Measurements from ENCODE around the gene CACNA1A.
"Not testable (repeated sequence)": the region's sequence is repeated elsewhere in the genome, so short reads cannot be mapped to it uniquely, and the experiment has no call there.

CACNA1A gene

GRCh38 chr19:13275016-13275722 is 231.1 kb downstream of the CACNA1A start:
- H3K4me3 ChIP-seq (ENCODE audit: insufficient read depth, low read depth, low read length, poor library complexity, severe bottlenecking): no peak overlapping the region
- DNase-seq: no peak
- no peak overlapping the region for H3K27ac ChIP-seq (ENCODE audit: insufficient read depth, low read length, poor library complexity, severe bottlenecking)

GRCh38 chr19:13270514-13271105 is 235.7 kb downstream of the CACNA1A start:
- H3K9me3 ChIP-seq (ENCODE audit: control insufficient read depth, low read length): no peaks in the 10 kb centered on the region
- no peak overlapping the region for H3K27ac ChIP-seq (ENCODE audit: insufficient read depth, low read length, poor library complexity, severe bottlenecking)
- H3K4me1 ChIP-seq (ENCODE audit: control insufficient read depth, insufficient read depth, low read length, poor library complexity, severe bottlenecking): no peaks in the 10 kb centered on the region
- no peak overlapping the region for H3K4me3 ChIP-seq (ENCODE audit: insufficient read depth, low read depth, low read length, poor library complexity, severe bottlenecking)
- H3K27me3 ChIP-seq (replicated peaks; ENCODE audit: control insufficient read depth, insufficient read depth, low read length, poor library complexity, severe bottlenecking): no peaks in the 10 kb centered on the region
- H3K36me3 ChIP-seq (ENCODE audit: control insufficient read depth, insufficient read depth, low read length): no peaks in the 10 kb centered on the region
- no peak for DNase-seq

More at GRCh38 chr19:13275016-13275722, 231.1 kb downstream of the CACNA1A start:
- Histone ChIP-seq H3K36me3 (ENCODE audit: control insufficient read depth, insufficient read depth, low read length) (no peaks in the 10 kb centered on the region), H3K4me1 (ENCODE audit: control insufficient read depth, insufficient read depth, low read length, poor library complexity, severe bottlenecking) (peaks cover 4% of the 10 kb centered on the region), H3K9me3 (ENCODE audit: control insufficient read depth, low read length) (no peaks in the 10 kb centered on the region), H3K27me3 (replicated peaks; ENCODE audit: control insufficient read depth, insufficient read depth, low read length, poor library complexity, severe bottlenecking) (no peaks in the 10 kb centered on the region)

GRCh38 chr19:13269348-13269747 is 236.9 kb downstream of the CACNA1A start:
- H3K4me3 ChIP-seq (ENCODE audit: insufficient read depth, low read depth, low read length, poor library complexity, severe bottlenecking): no peak overlapping the region
- H3K4me1 ChIP-seq (ENCODE audit: control insufficient read depth, insufficient read depth, low read length, poor library complexity, severe bottlenecking): no peaks in the 10 kb centered on the region
- DNase-seq: no peak
- H3K27ac ChIP-seq (ENCODE audit: insufficient read depth, low read length, poor library complexity, severe bottlenecking): no peak overlapping the region
- H3K9me3 ChIP-seq (ENCODE audit: control insufficient read depth, low read length): no peaks in the 10 kb centered on the region
- no peaks in the 10 kb centered on the region for H3K27me3 ChIP-seq (replicated peaks; ENCODE audit: control insufficient read depth, insufficient read depth, low read length, poor library complexity, severe bottlenecking)
- H3K36me3 ChIP-seq (ENCODE audit: control insufficient read depth, insufficient read depth, low read length): no peaks in the 10 kb centered on the region

- Histone ChIP-seq H3K27ac (ENCODE audit: insufficient read depth, low read length, poor library complexity, severe bottlenecking) (no peak overlapping the region), H3K27me3 (replicated peaks; ENCODE audit: control insufficient read depth, insufficient read depth, low read length, poor library complexity, severe bottlenecking) (no peaks in the 10 kb centered on the region), H3K4me3 (ENCODE audit: insufficient read depth, low read depth, low read length, poor library complexity, severe bottlenecking) (no peak overlapping the region), H3K9me3 (ENCODE audit: control insufficient read depth, low read length) (no peaks in the 10 kb centered on the region), H3K4me1 (ENCODE audit: control insufficient read depth, insufficient read depth, low read length, poor library complexity, severe bottlenecking) (no peaks in the 10 kb centered on the region), H3K36me3 (ENCODE audit: control insufficient read depth, insufficient read depth, low read length) (no peaks in the 10 kb centered on the region)
- no peak for DNase-seq
Measured at GRCh38 chr19:13267889-13268288, 238.4 kb downstream of the CACNA1A start.

GRCh38 chr19:13267131-13267530 is 239.1 kb downstream of the CACNA1A start:
- no peak for DNase-seq
- Histone ChIP-seq H3K4me1 (ENCODE audit: control insufficient read depth, insufficient read depth, low read length, poor library complexity, severe bottlenecking) (no peaks in the 10 kb centered on the region), H3K36me3 (ENCODE audit: control insufficient read depth, insufficient read depth, low read length) (no peaks in the 10 kb centered on the region), H3K4me3 (ENCODE audit: insufficient read depth, low read depth, low read length, poor library complexity, severe bottlenecking) (no peak overlapping the region), H3K27ac (ENCODE audit: insufficient read depth, low read length, poor library complexity, severe bottlenecking) (no peak overlapping the region), H3K9me3 (ENCODE audit: control insufficient read depth, low read length) (no peaks in the 10 kb centered on the region), H3K27me3 (replicated peaks; ENCODE audit: control insufficient read depth, insufficient read depth, low read length, poor library complexity, severe bottlenecking) (no peaks in the 10 kb centered on the region)

GRCh38 chr19:13262450-13262849 is 243.8 kb downstream of the CACNA1A start:
- Histone ChIP-seq H3K9me3 (ENCODE audit: control insufficient read depth, low read length) (no peaks in the 10 kb centered on the region), H3K4me1 (ENCODE audit: control insufficient read depth, insufficient read depth, low read length, poor library complexity, severe bottlenecking) (no peaks in the 10 kb centered on the region), H3K36me3 (ENCODE audit: control insufficient read depth, insufficient read depth, low read length) (no peaks in the 10 kb centered on the region), H3K27me3 (replicated peaks; ENCODE audit: control insufficient read depth, insufficient read depth, low read length, poor library complexity, severe bottlenecking) (no peaks in the 10 kb centered on the region), H3K4me3 (ENCODE audit: insufficient read depth, low read depth, low read length, poor library complexity, severe bottlenecking) (no peak overlapping the region), H3K27ac (ENCODE audit: insufficient read depth, low read length, poor library complexity, severe bottlenecking) (no peak overlapping the region)
- DNase-seq: no peak

GRCh38 chr19:13260883-13261653 is 245.2 kb downstream of the CACNA1A start:
- DNase-seq: no peak
- Histone ChIP-seq H3K36me3 (ENCODE audit: control insufficient read depth, insufficient read depth, low read length) (no peaks in the 10 kb centered on the region), H3K9me3 (ENCODE audit: control insufficient read depth, low read length) (no peaks in the 10 kb centered on the region), H3K4me3 (ENCODE audit: insufficient read depth, low read depth, low read length, poor library complexity, severe bottlenecking) (no peak overlapping the region), H3K27ac (ENCODE audit: insufficient read depth, low read length, poor library complexity, severe bottlenecking) (no peak overlapping the region), H3K4me1 (ENCODE audit: control insufficient read depth, insufficient read depth, low read length, poor library complexity, severe bottlenecking) (no peaks in the 10 kb centered on the region), H3K27me3 (replicated peaks; ENCODE audit: control insufficient read depth, insufficient read depth, low read length, poor library complexity, severe bottlenecking) (no peaks in the 10 kb centered on the region)

GRCh38 chr19:13256918-13257317 is 249.4 kb downstream of the CACNA1A start:
- Histone ChIP-seq H3K9me3 (ENCODE audit: control insufficient read depth, low read length) (no peaks in the 10 kb centered on the region), H3K27me3 (replicated peaks; ENCODE audit: control insufficient read depth, insufficient read depth, low read length, poor library complexity, severe bottlenecking) (no peaks in the 10 kb centered on the region), H3K36me3 (ENCODE audit: control insufficient read depth, insufficient read depth, low read length) (no peaks in the 10 kb centered on the region), H3K4me1 (ENCODE audit: control insufficient read depth, insufficient read depth, low read length, poor library complexity, severe bottlenecking) (no peaks in the 10 kb centered on the region), H3K4me3 (ENCODE audit: insufficient read depth, low read depth, low read length, poor library complexity, severe bottlenecking) (no peak overlapping the region), H3K27ac (ENCODE audit: insufficient read depth, low read length, poor library complexity, severe bottlenecking) (no peak overlapping the region)
- DNase-seq: no peak

GRCh38 chr19:13256398-13256797 is 249.9 kb downstream of the CACNA1A start:
- not testable (repeated sequence) for H3K27me3 ChIP-seq (replicated peaks; ENCODE audit: control insufficient read depth, insufficient read depth, low read length, poor library complexity, severe bottlenecking); H3K9me3 ChIP-seq (ENCODE audit: control insufficient read depth, low read length); H3K4me1 ChIP-seq (ENCODE audit: control insufficient read depth, insufficient read depth, low read length, poor library complexity, severe bottlenecking); H3K4me3 ChIP-seq (ENCODE audit: insufficient read depth, low read depth, low read length, poor library complexity, severe bottlenecking); H3K36me3 ChIP-seq (ENCODE audit: control insufficient read depth, insufficient read depth, low read length); H3K27ac ChIP-seq (ENCODE audit: insufficient read depth, low read length, poor library complexity, severe bottlenecking); DNase-seq

GRCh38 chr19:13255719-13256059 is 250.6 kb downstream of the CACNA1A start:
- no peaks in the 10 kb centered on the region for H3K9me3 ChIP-seq (ENCODE audit: control insufficient read depth, low read length)
- no peak overlapping the region for H3K27ac ChIP-seq (ENCODE audit: insufficient read depth, low read length, poor library complexity, severe bottlenecking)
- DNase-seq: no peak
- no peaks in the 10 kb centered on the region for H3K27me3 ChIP-seq (replicated peaks; ENCODE audit: control insufficient read depth, insufficient read depth, low read length, poor library complexity, severe bottlenecking)
- no peaks in the 10 kb centered on the region for H3K4me1 ChIP-seq (ENCODE audit: control insufficient read depth, insufficient read depth, low read length, poor library complexity, severe bottlenecking)
- no peaks in the 10 kb centered on the region for H3K36me3 ChIP-seq (ENCODE audit: control insufficient read depth, insufficient read depth, low read length)
- H3K4me3 ChIP-seq (ENCODE audit: insufficient read depth, low read depth, low read length, poor library complexity, severe bottlenecking): no peak overlapping the region

Data from effector memory CD4-positive, alpha-beta T cell (primary cell).